GM12891 (cell line): ENCODE measurements around the gene TNFSF18.

Experiments
- POLR2A ChIP-seq: IDR thresholded peaks from 2 replicates; pipeline ENCODE4 v1.6.1; 2011; ENCODE audit warnings: low read depth, low read length, control low read depth
- POLR2AphosphoS5 ChIP-seq: IDR thresholded peaks from 2 replicates; pipeline ENCODE4 v1.6.1; 2011; ENCODE audit warnings: low read depth, low read length, control low read depth

DNA sequence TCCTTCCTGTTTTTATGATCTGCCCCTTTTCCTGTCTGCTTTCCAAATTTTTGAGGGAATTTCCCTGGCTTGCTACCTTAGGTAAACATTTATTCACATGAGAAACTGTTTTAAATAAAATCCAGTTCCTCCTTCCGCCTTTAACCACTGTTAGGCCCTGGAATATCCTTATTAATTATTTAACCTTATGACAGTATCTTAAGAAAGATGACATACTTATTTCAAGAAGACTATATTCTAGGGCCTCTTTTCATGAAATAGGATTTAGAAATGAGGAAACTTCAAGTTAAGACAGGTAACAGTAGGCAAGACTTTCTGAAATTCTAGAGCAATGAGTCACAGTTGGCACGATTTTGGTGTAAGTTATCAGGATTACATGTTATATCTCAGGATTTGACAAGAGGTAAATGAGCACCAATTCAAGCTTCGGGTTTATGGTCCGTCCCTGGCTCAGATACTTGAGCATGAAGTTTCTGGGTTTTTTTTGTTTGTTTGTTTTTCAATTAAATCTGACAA, 2.0 kb upstream of the TNFSF18 start:
- no peak for TF ChIP-seq POLR2AphosphoS5
- TF ChIP-seq POLR2A = no peak
